Bone marrow (tissue), 2 donors: Measurements from ENCODE around the gene RAPGEF1.
A peak's percentile ranks its signal among the peaks of the same experiment; 100 is the strongest.

ENCODE experiments used
- DNase-seq, 2 donors: peaks; one replicate each; lab custom pipeline; 2025; lab: John Stamatoyannopoulos, UW

The RAPGEF1 gene

DNA sequence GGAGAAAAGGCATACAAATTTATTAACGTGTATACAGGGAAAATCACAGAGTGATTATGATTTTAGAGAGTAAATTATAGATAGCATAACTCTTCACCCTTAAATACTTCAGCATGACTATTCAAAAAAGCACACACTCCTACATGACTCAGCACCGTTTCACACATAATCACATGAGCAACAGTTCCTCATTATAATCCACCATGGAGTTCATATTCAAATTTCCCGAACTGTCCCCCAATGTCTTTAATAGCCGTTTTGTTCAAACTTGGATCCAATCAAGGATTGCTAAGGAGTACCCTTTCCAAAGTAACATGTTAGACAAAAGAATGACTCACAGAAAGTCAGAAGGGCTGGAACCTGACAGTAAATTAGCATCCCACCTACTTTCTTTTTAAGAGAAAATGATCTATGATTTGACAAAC is 32.1 kb downstream of the RAPGEF1 start:
- DNase-seq: peak in 1 of 2 donors; percentile 85

GRCh38 chr9:131707050-131707449 is 32.8 kb downstream of the RAPGEF1 start:
- DNase-seq: no peak

- DNase-seq: no peak
Measured at GRCh38 chr9:131706608-131706970, 33.3 kb downstream of the RAPGEF1 start.

DNA sequence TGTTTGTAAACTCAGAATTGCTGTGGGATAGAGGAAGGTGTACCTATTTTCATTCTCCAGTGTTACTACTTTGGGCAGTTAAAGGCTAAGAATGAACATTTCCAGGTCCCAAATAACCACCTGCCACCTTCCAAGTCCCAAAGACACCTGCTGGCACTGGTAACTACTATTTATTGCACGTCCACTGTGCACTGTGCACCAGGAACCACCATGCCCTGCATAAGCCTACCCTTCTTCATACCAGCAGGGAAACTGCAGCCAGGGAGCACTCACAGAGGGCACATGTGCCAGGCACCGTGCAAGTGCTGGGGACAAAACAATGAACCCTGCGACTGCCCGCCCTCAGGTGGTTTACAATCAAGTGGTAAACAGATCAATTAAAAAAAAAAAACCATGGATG is 34.9 kb downstream of the RAPGEF1 start:
- DNase-seq: no peak

DNA sequence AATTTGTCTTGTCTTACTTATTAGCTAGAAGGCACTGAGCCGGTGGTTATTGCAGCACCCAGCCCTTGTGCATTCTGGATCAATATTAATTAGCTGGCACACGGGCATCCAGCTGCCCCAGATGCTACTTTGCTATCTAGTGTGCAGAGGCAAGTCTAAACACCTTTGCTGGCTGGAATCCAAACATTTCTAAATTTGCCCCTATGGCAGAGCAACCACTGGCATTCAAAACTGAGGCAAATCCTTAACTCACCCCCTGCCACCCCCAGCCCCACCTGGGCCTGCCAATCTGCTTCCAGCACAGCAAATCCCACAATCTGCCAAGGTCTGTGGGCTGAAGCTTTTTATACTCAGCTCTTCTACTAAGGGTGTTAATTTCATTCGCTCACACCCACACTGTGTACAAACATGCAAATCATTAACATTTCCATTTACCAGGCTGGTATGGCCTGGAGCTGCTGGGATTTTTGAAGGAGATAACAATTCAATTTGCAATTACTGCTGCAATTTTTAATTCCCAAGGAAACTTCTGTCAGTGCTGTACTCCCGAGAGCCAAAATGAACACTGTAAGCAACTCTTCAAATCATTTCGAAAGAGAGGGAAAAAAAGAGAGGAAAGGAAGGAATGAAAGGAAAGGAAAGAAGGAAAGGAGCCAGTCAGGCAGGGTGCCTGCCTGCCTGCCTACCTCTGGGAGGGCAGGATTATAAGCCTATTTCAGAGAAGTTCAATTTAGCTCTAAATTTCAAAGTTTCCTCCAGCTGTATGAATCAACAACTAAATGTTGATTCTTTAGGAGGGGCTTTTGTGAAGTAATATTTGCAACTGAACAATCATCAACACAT is 35.5 kb downstream of the RAPGEF1 start:
- no peak for DNase-seq

DNA sequence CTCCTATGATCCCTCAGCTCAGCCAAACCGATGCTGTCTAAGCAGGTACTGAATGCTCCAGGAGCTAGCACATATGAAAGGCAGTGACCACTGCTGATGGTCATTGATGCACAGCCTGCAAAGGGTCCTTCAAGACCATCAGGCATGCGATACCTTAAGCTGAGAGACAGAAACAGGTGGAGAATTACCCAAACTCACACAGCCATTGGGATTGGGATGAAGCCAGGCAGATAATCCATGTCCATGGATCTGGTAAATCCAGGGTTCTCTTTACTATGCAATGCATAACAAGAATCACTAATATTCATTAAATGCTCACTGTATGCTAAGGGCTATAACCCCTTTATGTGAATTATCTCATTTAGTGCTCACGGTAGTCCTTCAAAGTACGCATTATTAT is 36.2 kb downstream of the RAPGEF1 start:
- DNase-seq: no peak

DNA sequence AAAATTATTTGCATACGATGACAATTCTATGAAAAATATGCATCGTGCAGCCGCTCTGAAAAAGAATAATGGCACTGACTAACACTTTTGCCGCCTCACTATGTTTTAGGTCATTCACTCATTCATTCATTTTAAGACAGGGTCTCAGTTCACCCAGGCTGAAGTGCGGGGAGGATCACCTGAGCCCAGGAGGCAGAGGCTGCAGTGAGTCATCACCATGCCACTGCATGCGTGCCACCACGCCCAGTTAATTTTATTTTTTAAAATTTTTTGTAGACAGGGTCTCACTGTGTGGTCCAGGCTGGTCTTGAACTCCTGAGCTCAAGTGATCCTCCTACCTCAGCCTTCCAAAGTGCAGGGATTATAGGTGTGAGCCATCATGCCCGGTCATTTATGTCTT is 37.0 kb downstream of the RAPGEF1 start:
- no peak for DNase-seq

DNA sequence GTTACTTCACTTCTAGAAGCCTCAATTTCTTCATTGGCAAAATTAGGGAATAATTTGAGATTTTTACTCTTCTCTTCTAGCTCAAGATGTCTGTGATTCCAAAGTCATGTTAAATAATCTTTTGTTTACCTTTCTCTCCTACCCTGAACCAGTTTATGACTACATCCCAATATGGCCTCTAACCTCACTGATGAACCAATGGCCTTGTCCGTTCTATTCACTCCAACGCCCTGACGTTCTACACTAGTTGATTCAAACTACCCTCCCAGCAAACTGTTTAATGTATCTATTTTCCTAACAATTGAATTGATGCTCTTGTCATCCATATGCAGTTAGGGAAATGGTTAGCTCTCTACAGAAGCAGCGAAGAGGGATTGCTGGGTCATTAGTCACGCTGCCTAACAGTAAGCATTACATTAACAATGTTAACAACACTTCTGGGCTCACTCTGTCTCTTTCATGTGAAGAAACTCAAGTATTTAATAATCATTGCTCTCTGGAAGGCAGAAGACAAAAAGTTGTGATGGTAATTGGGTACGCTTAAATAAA is 38.0 kb downstream of the RAPGEF1 start:
- DNase-seq: no peak

DNA sequence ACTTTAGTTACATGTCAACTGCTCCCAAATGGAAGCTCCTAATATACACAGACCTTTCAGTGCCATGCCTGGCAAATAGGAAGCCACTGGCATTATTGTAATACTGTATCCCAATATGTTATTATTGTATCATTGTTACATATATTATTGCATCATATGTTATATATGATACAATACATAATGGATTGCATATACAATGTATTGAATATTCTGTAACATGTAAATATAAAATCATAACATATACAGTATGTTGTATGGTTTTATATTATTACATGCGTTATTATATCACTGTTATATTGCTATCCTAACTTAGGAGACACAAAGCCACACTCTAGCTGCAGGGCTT is 38.5 kb downstream of the RAPGEF1 start:
- no peak for DNase-seq

GRCh38 chr9:131700765-131701435 is 39.0 kb downstream of the RAPGEF1 start:
- DNase-seq: peak in 1 of 2 donors; percentile 45

- DNase-seq: no peak
Measured at GRCh38 chr9:131700076-131700475, 39.8 kb downstream of the RAPGEF1 start.

DNA sequence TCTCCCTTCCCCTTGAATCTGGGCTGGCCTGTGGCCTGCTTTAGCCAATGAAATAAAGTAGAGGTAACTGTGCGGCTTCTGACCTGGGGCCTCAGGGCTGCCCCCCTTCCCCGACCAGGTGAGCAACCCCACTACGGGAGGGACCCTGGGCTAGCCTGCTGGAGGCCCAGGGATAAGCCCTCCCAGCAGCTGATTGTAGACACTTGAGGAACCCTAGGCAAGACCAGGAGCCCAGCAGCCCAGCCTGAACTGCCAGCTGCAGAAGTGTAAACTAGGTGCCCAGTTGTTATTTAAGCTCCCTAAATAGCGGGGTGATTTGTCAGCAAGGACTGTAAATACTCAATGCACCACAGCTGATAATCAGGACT is 41.3 kb downstream of the RAPGEF1 start:
- DNase-seq: no peak

DNA sequence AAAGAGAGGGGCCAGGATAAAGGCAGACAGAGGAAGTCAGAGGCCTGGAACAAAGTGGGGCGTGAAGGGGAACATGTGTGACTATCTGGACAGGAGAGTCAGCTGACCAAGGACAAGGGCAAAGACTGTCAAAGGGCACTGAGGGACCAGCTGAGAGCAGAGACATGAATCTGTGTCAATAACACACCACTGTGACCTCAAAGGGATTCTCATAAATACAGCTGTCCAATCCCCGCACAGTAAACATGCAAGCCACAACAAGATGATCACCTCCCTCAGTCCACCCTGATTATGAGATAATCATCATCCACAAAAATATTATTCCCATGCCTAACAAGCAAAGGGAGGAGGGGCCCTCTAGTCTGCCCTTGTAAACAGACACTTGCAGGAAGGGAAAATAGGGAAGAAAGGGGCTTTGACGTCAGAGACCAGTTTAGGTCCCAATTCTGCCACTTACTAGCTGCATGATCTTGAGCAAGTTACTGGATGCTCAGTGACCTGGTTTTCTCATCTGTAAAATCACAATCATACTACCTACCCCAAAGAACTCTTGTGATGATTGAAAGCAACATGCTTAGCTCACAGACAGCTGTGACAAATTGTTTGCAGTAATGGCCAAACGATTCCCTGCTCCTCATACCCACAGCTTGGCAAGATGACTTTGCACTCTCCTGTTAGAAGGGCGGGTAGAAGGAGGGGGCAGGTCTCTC is 41.8 kb downstream of the RAPGEF1 start:
- DNase-seq: peak in 1 of 2 donors; percentile 50

DNA sequence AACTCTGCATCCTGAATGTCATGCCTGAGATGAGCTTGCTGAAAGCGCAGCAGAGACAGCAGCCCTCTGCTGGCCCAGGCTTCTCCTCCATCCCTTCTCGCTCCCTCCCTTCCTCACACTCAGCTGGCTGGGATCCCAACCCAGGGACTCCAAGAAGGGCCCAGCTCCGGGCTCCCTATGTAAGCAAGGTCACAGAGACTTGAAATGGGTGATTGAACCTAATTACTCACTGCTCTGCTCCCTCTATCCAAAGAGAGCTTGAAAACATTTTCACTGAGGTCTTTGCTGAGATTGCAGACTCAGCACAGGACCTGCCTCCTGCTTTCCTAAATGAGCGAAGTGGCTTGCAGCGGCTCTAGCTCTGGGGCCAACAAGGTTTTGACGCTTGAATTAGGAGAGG is 42.8 kb downstream of the RAPGEF1 start:
- DNase-seq: no peak

GRCh38 chr9:131695836-131696460 is 43.9 kb downstream of the RAPGEF1 start:
- DNase-seq: no peak

- DNase-seq: no peak
Measured at GRCh38 chr9:131695366-131695765, 44.5 kb downstream of the RAPGEF1 start.

DNA sequence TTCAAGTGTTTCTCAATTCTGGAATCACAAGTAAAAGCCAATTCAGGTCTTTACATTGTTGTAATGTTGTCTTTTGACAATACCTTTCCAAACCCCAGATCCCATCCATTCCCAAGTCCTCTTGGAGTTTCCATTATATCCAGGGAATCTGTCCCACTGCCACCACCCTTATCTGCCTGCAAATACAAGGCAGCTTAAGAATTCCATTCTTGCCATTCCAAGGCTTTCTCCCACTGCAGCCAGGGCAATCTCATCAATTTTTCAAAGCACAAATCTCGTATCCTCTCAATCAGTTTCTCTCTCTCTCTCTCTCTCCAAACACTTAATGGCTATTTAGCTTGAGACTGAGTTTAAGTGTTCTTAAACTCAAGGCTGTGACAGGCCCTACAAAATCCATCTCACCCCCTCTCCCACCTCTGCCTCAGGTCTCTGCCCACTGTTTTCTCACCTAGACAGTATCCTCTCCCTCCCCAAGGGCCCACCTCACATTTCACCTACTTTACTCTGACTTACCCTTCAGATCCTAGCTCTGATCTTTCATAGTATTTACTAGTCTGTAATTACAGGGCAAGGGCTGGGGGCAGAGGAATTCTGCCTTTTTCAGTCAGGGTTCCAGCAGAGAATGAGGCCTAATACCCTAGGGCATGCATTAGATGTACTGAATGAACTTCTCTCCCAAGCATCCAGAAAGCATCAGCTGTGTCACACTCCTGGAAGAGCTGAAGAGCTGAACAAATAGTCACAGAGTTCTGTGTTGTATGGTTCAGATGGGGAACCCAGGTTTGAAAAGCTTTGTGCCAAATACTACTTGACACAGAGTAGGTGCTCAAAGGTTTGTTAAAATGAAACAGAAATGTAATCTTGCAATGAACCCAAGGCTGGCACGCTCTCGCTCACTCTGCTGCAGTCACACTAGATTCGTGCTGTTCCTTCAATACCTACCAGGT is 46.0 kb downstream of the RAPGEF1 start:
- no peak for DNase-seq

- no peak for DNase-seq
Measured at GRCh38 chr9:131692612-131693562, 47.0 kb downstream of the RAPGEF1 start.

- DNase-seq: no peak
Measured at GRCh38 chr9:131691969-131692611, 47.8 kb downstream of the RAPGEF1 start.
